B cell (primary cell): ENCODE data around the gene THSD4. TPM values are rescaled to one million over a fixed set of nuclear protein-coding genes. Genes with fewer than 3 reads are reported as not detected.

Source experiments
- ATAC-seq: fragments of 200-7000 bp; cut with Tn5 transposase; one replicate; pipeline ENCODE4 v1.10.0; 2021; ENCODE audit warnings: low read depth, mild to moderate bottlenecking, moderate number of reproducible peaks, moderate library complexity
- CTCF ChIA-PET: fragments of 350-600 bp; sonication (Branson Sonifier 250); formaldehyde crosslinking; loops from one replicate; lab custom pipeline; 2021; ENCODE audit warnings: antibody characterized with exemption, inconsistent platforms; lab: Charles Lee
- POLR2A ChIA-PET: fragments of 350-600 bp; sonication (Branson Sonifier 250); formaldehyde crosslinking; loops from one replicate; lab custom pipeline; 2021; ENCODE audit warnings: antibody characterized with exemption; lab: Charles Lee
- DNase-seq: peaks from one replicate; pipeline ENCODE4 v3.0.0; 2013
- H2AFZ ChIP-seq: 2 replicates; pipeline ENCODE4 v1.6.1; 2012; ENCODE audit warnings: mild to moderate bottlenecking, low read depth, low read length; ENCODE audit not compliant: insufficient read depth, poor library complexity, severe bottlenecking
- H3K27ac ChIP-seq, 2 donors: 1 replicate in 1 of 2; 2 replicates in 1 of 2; pipeline ENCODE4 v1.5.1; 2012 to 2013; ENCODE audit warnings: low read length in 2 of 2, mild to moderate bottlenecking in 2 of 2, moderate library complexity in 1 of 2
- H3K27me3 ChIP-seq, 4 experiments: fragments of 200-600 bp in 1 of 4; sonication (generic) in 1 of 4; replicated peaks in 1 of 4; 1 replicate in 2 of 4; 2 replicates in 2 of 4; pipeline versions ENCODE4 v1.6.1 to v1.7.0; 2013 to 2016; ENCODE audit warnings: low read length in 3 of 4, mild to moderate bottlenecking in 2 of 4, mixed read lengths in 1 of 4, moderate library complexity in 1 of 4; ENCODE audit not compliant: insufficient read depth in 4 of 4, control insufficient read depth in 3 of 4; ENCODE audit errors: control extremely low read depth in 1 of 4
- H3K36me3 ChIP-seq, 2 experiments: replicated peaks in 1 of 2; 1 replicate in 1 of 2; 2 replicates in 1 of 2; pipeline versions ENCODE4 v1.6.1 to v1.7.1; 2013; ENCODE audit warnings: low read length in 1 of 2; ENCODE audit not compliant: insufficient read depth in 2 of 2, control insufficient read depth in 1 of 2; ENCODE audit errors: control extremely low read depth in 1 of 2, extremely low read depth in 1 of 2
- H3K4me1 ChIP-seq, 2 donors: fragments of 200-600 bp in 1 of 2; sonication (generic) in 1 of 2; 1 replicate in 1 of 2; 2 replicates in 1 of 2; pipeline versions ENCODE4 v1.5.1 to v1.6.1; 2013 to 2017; ENCODE audit warnings: low read length in 2 of 2; ENCODE audit not compliant: control insufficient read depth in 2 of 2, insufficient read depth in 2 of 2
- H3K4me2 ChIP-seq: replicated peaks from 2 replicates; pipeline ENCODE3; 2012; ENCODE audit warnings: mild to moderate bottlenecking, low read depth, low read length; ENCODE audit not compliant: poor library complexity, severe bottlenecking
- H3K4me3 ChIP-seq, 5 experiments: fragments of 200-600 bp in 1 of 5; sonication (generic) in 1 of 5; 1 replicate in 3 of 5; 2 replicates in 2 of 5; pipeline versions ENCODE4 v1.5.1 to v1.7.0; 2011 to 2016; ENCODE audit warnings: low read length in 4 of 5, mild to moderate bottlenecking in 4 of 5, low read depth in 2 of 5, control low read depth in 1 of 5, moderate library complexity in 1 of 5; ENCODE audit not compliant: insufficient read depth in 1 of 5; ENCODE audit errors: control extremely low read depth in 1 of 5, extremely low read depth in 1 of 5
- H3K79me2 ChIP-seq: fragments of 200-600 bp; sonication (generic); one replicate; pipeline ENCODE4 v1.6.0; 2016; ENCODE audit warnings: low read length; ENCODE audit not compliant: control insufficient read depth, insufficient read depth
- H3K9ac ChIP-seq: fragments of 200-600 bp; sonication (generic); 2 replicates; pipeline ENCODE4 v1.6.1; 2017; ENCODE audit warnings: mild to moderate bottlenecking, low read length, moderate library complexity
- H3K9me3 ChIP-seq, 3 donors: one replicate each; pipeline versions ENCODE4 v1.6.1 to v1.7.1; 2013; ENCODE audit warnings: low read length in 2 of 3; ENCODE audit not compliant: control insufficient read depth in 2 of 3, insufficient read depth in 1 of 3; ENCODE audit errors: control extremely low read depth in 1 of 3
- H4K20me1 ChIP-seq: 2 replicates; pipeline ENCODE4 v1.6.0; 2012; ENCODE audit warnings: mild to moderate bottlenecking, low read length; ENCODE audit not compliant: insufficient read depth, control insufficient read depth, poor library complexity, severe bottlenecking
- H3K27ac Mint-ChIP-seq: one replicate; pipeline ENCODE4 v1.8.0; 2021; ENCODE audit warnings: mixed read lengths
- H3K27me3 Mint-ChIP-seq: one replicate; pipeline ENCODE4 v1.8.0; 2021; ENCODE audit warnings: mixed read lengths
- H3K4me1 Mint-ChIP-seq: one replicate; pipeline ENCODE4 v1.8.0; 2021; ENCODE audit warnings: mixed read lengths
- H3K4me3 Mint-ChIP-seq: one replicate; pipeline ENCODE4 v1.8.0; 2021; ENCODE audit warnings: mixed read lengths
- H3K9me3 Mint-ChIP-seq: one replicate; pipeline ENCODE4 v1.8.0; 2022; ENCODE audit warnings: mixed read lengths; ENCODE audit not compliant: insufficient read depth
- CTCF ChIP-seq: fragments of 200-600 bp; IDR thresholded peaks from one replicate; pipeline ENCODE4 v1.8.0; 2022; ENCODE audit warnings: antibody characterized with exemption, mild to moderate bottlenecking
- EZH2 ChIP-seq: IDR thresholded peaks from 2 replicates; pipeline ENCODE4 v1.6.1; 2012; ENCODE audit warnings: borderline replicate concordance, low read depth, mild to moderate bottlenecking, moderate library complexity, low read length; ENCODE audit not compliant: insufficient read depth, poor library complexity, severe bottlenecking
- WGBS: methylation state at CpG from one replicate; pipeline ENCODE4 v1.1.5; 2013; ENCODE audit warnings: missing lambda C conversion rate; ENCODE audit not compliant: insufficient coverage; 5-methylcytosine and 5-hydroxymethylcytosine counted together
- intact Hi-C: fragments of 100-400 bp; cut with micrococcal nuclease; formaldehyde crosslinking; loops from one replicate; pipeline ENCODE4 v1.10.0; 2022
- polyA plus RNA-seq: library from polyadenylated mRNA; depleted of rRNA; stranded (reverse); fragments of >200 nt; gene quantifications from 2 replicates; pipeline ENCODE4 v1.2.3, GENCODE V29; 2012
- total RNA-seq, 2 donors: library from RNA; stranded (reverse); fragments of 120-200 nt in 1 of 2; gene quantifications; 1 replicate in 1 of 2; 2 replicates in 1 of 2; pipeline versions ENCODE4 v1.2.3 to v1.2.4, GENCODE V29; 2013 to 2022

The THSD4 gene
- total and polyA plus RNA-seq, 2 donors (not counting 1 experiment from before 2014, with no cell fraction given): not detected

GRCh38 chr15:71463156-71463665 lies 347.9 kb downstream of the THSD4 start:
- H3K4me2 ChIP-seq: no peak overlapping the region
- H3K4me1 Mint-ChIP-seq: no peaks in the 10 kb centered on the region
- H3K4me3 Mint-ChIP-seq: no peak overlapping the region
- no peaks in the 10 kb centered on the region for H3K36me3 ChIP-seq
- no peak overlapping the region for H3K27ac ChIP-seq
- ChIA-PET POLR2A (no interaction called here), CTCF (interaction anchor here (1.3 kb wide), 1 partner anchor 10 kb away, joined by 3 read pairs; no protein-coding TSS in a partner anchor)
- no peak overlapping the region for H3K4me3 ChIP-seq
- WGBS: 100% methylated on average over 2 of the region's 6 CpGs
- no peaks in the 10 kb centered on the region for H3K27me3 ChIP-seq
- peaks cover 32% of the 10 kb centered on the region for H3K27me3 Mint-ChIP-seq
- intact Hi-C loops: no loop called here
- no peak overlapping the region for H3K9ac ChIP-seq
- H3K9me3 Mint-ChIP-seq: no peaks in the 10 kb centered on the region
- H3K79me2 ChIP-seq: no peaks in the 10 kb centered on the region
- no peak for TF ChIP-seq CTCF
- no peak for TF ChIP-seq EZH2
- H3K27ac Mint-ChIP-seq: no peak overlapping the region
- no peaks in the 10 kb centered on the region for H4K20me1 ChIP-seq
- H3K9me3 ChIP-seq: no peaks in the 10 kb centered on the region
- ATAC-seq (no peak), DNase-seq (no peak)
- H2AFZ ChIP-seq: no peak overlapping the region
- H3K4me1 ChIP-seq: no peaks in the 10 kb centered on the region

GRCh38 chr15:71465131-71465955 lies 350.1 kb downstream of the THSD4 start:
- H3K79me2 ChIP-seq: no peaks in the 10 kb centered on the region
- no peaks in the 10 kb centered on the region for H3K9me3 ChIP-seq
- intact Hi-C loops: no loop called here
- H3K9me3 Mint-ChIP-seq: no peaks in the 10 kb centered on the region
- H3K27me3 Mint-ChIP-seq: peaks cover 27% of the 10 kb centered on the region
- DNase-seq (no peak), ATAC-seq (no peak)
- H2AFZ ChIP-seq: no peak overlapping the region
- no peak overlapping the region for H3K27ac ChIP-seq
- H3K4me3 ChIP-seq: no peak overlapping the region
- no peak overlapping the region for H3K27ac Mint-ChIP-seq
- no peaks in the 10 kb centered on the region for H3K36me3 ChIP-seq
- H3K4me1 Mint-ChIP-seq: no peaks in the 10 kb centered on the region
- H3K4me1 ChIP-seq: no peaks in the 10 kb centered on the region
- ChIA-PET CTCF (interaction anchor here (0.6 to 1.3 kb wide), 2 partner anchors 15 to 1889 kb away, joined by 3 read pairs; no protein-coding TSS in a partner anchor), POLR2A (no interaction called here)
- no CpG with 5 or more reads among the region's 3 CpGs for WGBS
- H4K20me1 ChIP-seq: no peaks in the 10 kb centered on the region
- no peaks in the 10 kb centered on the region for H3K27me3 ChIP-seq
- H3K9ac ChIP-seq: no peak overlapping the region
- H3K4me2 ChIP-seq: no peak overlapping the region
- no peak overlapping the region for H3K4me3 Mint-ChIP-seq
- no peak for TF ChIP-seq EZH2
- no peak for TF ChIP-seq CTCF
